Heart right ventricle (tissue), 16 donors: ENCODE data around the gene PRSS50. TPM values are rescaled to one million over a fixed set of nuclear protein-coding genes. Genes with fewer than 3 reads are reported as not detected.
A peak's percentile ranks its signal among the peaks of the same experiment; 100 is the strongest.

Source experiments
- ATAC-seq, 8 donors: fragments of 200-7000 bp; cut with Tn5 transposase; one replicate each; pipeline ENCODE4 v1.9.1; 2020; ENCODE audit warnings: mild to moderate bottlenecking in 8 of 8, moderate library complexity in 8 of 8, moderate number of reproducible peaks in 1 of 8
- DNase-seq, 2 donors: peaks; one replicate each; pipeline ENCODE4 v3.0.0-alpha.2; 2020
- H3K27ac ChIP-seq, 10 donors: fragments of 200-600 bp; sonication (generic) in 2 of 10; one replicate each; pipeline versions ENCODE4 v1.5.0 to v1.8.0; 2020 to 2022; ENCODE audit warnings: mild to moderate bottlenecking in 3 of 10
- H3K27me3 ChIP-seq, 7 donors: fragments of 200-600 bp; one replicate each; pipeline ENCODE4 v1.8.0; 2021 to 2022; ENCODE audit warnings: mild to moderate bottlenecking in 2 of 7
- H3K36me3 ChIP-seq, 9 donors: fragments of 200-600 bp; sonication (generic) in 1 of 9; one replicate each; pipeline versions ENCODE4 v1.5.0 to v1.8.0; 2020 to 2022; ENCODE audit warnings: mild to moderate bottlenecking in 2 of 9
- H3K4me1 ChIP-seq, 9 donors: fragments of 200-600 bp; sonication (generic) in 1 of 9; one replicate each; pipeline versions ENCODE4 v1.5.0 to v1.8.0; 2020 to 2022; ENCODE audit warnings: mild to moderate bottlenecking in 4 of 9
- H3K4me3 ChIP-seq, 10 donors: fragments of 200-600 bp; sonication (generic) in 2 of 10; one replicate each; pipeline versions ENCODE4 v1.5.0 to v1.8.0; 2020 to 2022; ENCODE audit warnings: mild to moderate bottlenecking in 7 of 10, moderate library complexity in 2 of 10
- H3K9me3 ChIP-seq, 11 donors: fragments of 200-600 bp in 10 of 11; sonication (generic) in 2 of 11; one replicate each; pipeline versions ENCODE4 v1.5.0 to v1.8.0; 2013 to 2022; ENCODE audit warnings: mild to moderate bottlenecking in 2 of 11, control low read depth in 1 of 11, moderate library complexity in 1 of 11
- CTCF ChIP-seq, 9 donors: fragments of 200-600 bp; sonication (generic) in 2 of 9; IDR thresholded peaks; one replicate each; pipeline versions ENCODE4 v1.5.0 to v1.8.0; 2021 to 2022; ENCODE audit warnings: antibody characterized with exemption in 9 of 9, mild to moderate bottlenecking in 5 of 9, moderate library complexity in 1 of 9
- WGBS, 2 donors: extraction: QIAGEN DNeasy Blood & Tissue Kit; methylation state at CpG; one replicate each; pipeline ENCODE4 v1.1.7; 2013; ENCODE audit warnings: inconsistent platforms in 1 of 2; 5-methylcytosine and 5-hydroxymethylcytosine counted together
- intact Hi-C, 10 donors: fragments of 100-400 bp; cut with DNase I; formaldehyde crosslinking; loops; one replicate each; pipeline versions ENCODE4 v1.11.1 to v1.14.2; 2022
- polyA plus RNA-seq, 2 donors: library from polyadenylated mRNA; stranded (reverse); fragments of 200-250 nt; gene quantifications; one replicate each; pipeline ENCODE4 v1.2.3, GENCODE V29; 2013
- total RNA-seq, 10 donors: library from RNA; stranded (reverse); fragmentation: NEBNext Ultra II Directional in 3 of 10; extraction: Animal tissue kit (Norgen Biotek cat#: 25700) in 3 of 10; gene quantifications; one replicate each; pipeline versions ENCODE4 v1.2.1 to v1.2.4, GENCODE V29; 2021 to 2023
- donor health status: Arrhythmogenic right ventricular cardiomyopathy.
- donor health status: ischemic (EF 13 %, LVEDD 7.1; RV severe dilation, severe dysfunction).
- donor health status: healthy with polysubstance abuse.
- donor health status: DM: no; HTN: yes; CAD: no.
- donor health status: DM: no; HTN: no; CAD: no.
- donor health status: ischemic (EF 25% LVEDD 6.9; RV normal size, moderate dysfunction).
- donor health status: ischemic (EF 25% LVEDD 5.7; RV mildly dilated, moderate dysfunction).
- donor health status: healthy.
- donor health status: DM: yes; HTN: yes; CAD: no.
- donor health status: Ischemic cardiomyopathy.
- donor health status: ischemic (EF 35%, LVEDD 5.7; RV mildly dilated, moderate dysfunction).
- donor health status: nonischemic (EF 11% LVEDD 7.7; RV severe dilation, severe dysfunction).
- donor health status: DM: yes; HTN: yes; CAD: no.
- donor health status: PGD.
- donor health status: ischemic (EF 29% LVEDD 5.4; RV normal size, mild dysfunction).
- donor health status: nonischemic (EF 23%, LVEDD 6.1; RV moderate dilation, normal function).

Gene PRSS50
- total and polyA plus RNA-seq, 12 donors: 0.09 to 0.88 (median 0.31) TPM; not detected in 2

GRCh38 chr3:46716461-46717441 is 918 bp downstream of the PRSS50 start:
- Histone ChIP-seq H3K4me1 (peaks cover 0 to under 1% (median 0%) of the 10 kb centered on the region in 9 donors), H3K9me3 (peaks cover 0 to 2% (median 0%) of the 10 kb centered on the region in 11 donors), H3K36me3 (no peaks in the 10 kb centered on the region), H3K4me3 (no peak overlapping the region), H3K27ac (no peak overlapping the region), H3K27me3 (peaks cover 0 to 30% (median 13%) of the 10 kb centered on the region in 7 donors)
- WGBS, 2 donors: 87 to 89% methylated on average over 19 of the region's 19 CpGs
- DNase-seq (peak; percentile 2 to 7), ATAC-seq (no peak)
- intact Hi-C loops: loop anchor here in 1 of 10 donors (10.0 kb wide), 1 partner anchor 608 kb away; no protein-coding TSS in a partner anchor
- TF ChIP-seq CTCF (IDR thresholded peaks at IDR 0.05): no peak

- Histone ChIP-seq H3K27me3 (peaks cover 0 to 30% (median 13%) of the 10 kb centered on the region in 7 donors), H3K4me3 (no peak overlapping the region), H3K27ac (no peak overlapping the region), H3K9me3 (no peaks in the 10 kb centered on the region), H3K4me1 (peaks cover 0 to 6% (median 0%) of the 10 kb centered on the region in 9 donors), H3K36me3 (no peaks in the 10 kb centered on the region)
- intact Hi-C loops: loop anchor here in 1 of 10 donors (10.0 kb wide), 1 partner anchor 609 kb away; no protein-coding TSS in a partner anchor
- ATAC-seq: no peak
- no peak for TF ChIP-seq CTCF (IDR thresholded peaks at IDR 0.05)
- DNase-seq: peak; percentile 1 to 3
- 88 to 94% methylated on average over 11 of the region's 11 CpGs for WGBS, 2 donors
These were observed 2.0 kb downstream of the PRSS50 start for GRCh38 chr3:46715507-46716175.

- WGBS, 2 donors: 85 to 93% methylated on average over 10 of the region's 10 CpGs
- Histone ChIP-seq H3K27ac (no peak overlapping the region), H3K4me1 (peaks cover 0 to 6% (median 0%) of the 10 kb centered on the region in 9 donors), H3K36me3 (no peaks in the 10 kb centered on the region), H3K9me3 (no peaks in the 10 kb centered on the region), H3K27me3 (peaks cover 0 to 29% (median 13%) of the 10 kb centered on the region in 7 donors), H3K4me3 (no peak overlapping the region)
- ATAC-seq (no peak), DNase-seq (peak in 1 of 2 donors; percentile 2)
- intact Hi-C loops: loop anchor here in 1 of 10 donors (10.0 kb wide), 1 partner anchor 610 kb away; no protein-coding TSS in a partner anchor
- TF ChIP-seq CTCF (IDR thresholded peaks at IDR 0.05): no peak
These were observed 2.8 kb downstream of the PRSS50 start for GRCh38 chr3:46714728-46715506.
